GM23338 (cell line): ENCODE results near the gene USPL1. TPM values are rescaled to one million over a fixed set of nuclear protein-coding genes. Genes with fewer than 3 reads are reported as not detected.

ENCODE experiments used
- ATAC-seq: fragments of 200-7000 bp; cut with Tn5 transposase; 3 replicates; pipeline ENCODE4 v1.9.1; 2020
- DNase-seq: peaks from one replicate; pipeline ENCODE4 v3.0.0-alpha.2; 2015; ENCODE audit warnings: low spot score
- H2AFZ ChIP-seq: fragments of 200-600 bp; sonication (generic); 2 replicates; pipeline ENCODE4 v1.8.0; 2016; ENCODE audit warnings: antibody characterized with exemption, mild to moderate bottlenecking, moderate library complexity
- H3F3A ChIP-seq: fragments of 200-600 bp; sonication (generic); replicated peaks from 2 replicates; pipeline ENCODE4 v1.8.0; 2017; ENCODE audit warnings: antibody characterized with exemption, mixed run types, low read depth
- H3K27ac ChIP-seq: fragments of 200-600 bp; sonication (generic); 2 replicates; pipeline ENCODE4 v1.6.1; 2016; ENCODE audit warnings: low read depth
- H3K27me3 ChIP-seq: fragments of 200-600 bp; sonication (generic); 2 replicates; pipeline ENCODE4 v1.8.0; 2016; ENCODE audit warnings: mild to moderate bottlenecking, mixed run types, moderate library complexity; ENCODE audit not compliant: insufficient read depth
- H3K36me3 ChIP-seq: fragments of 200-600 bp; sonication (generic); 2 replicates; pipeline ENCODE4 v1.8.0; 2016; ENCODE audit warnings: mild to moderate bottlenecking; ENCODE audit not compliant: insufficient read depth
- H3K4me1 ChIP-seq: fragments of 200-600 bp; sonication (generic); 2 replicates; pipeline ENCODE4 v1.8.0; 2016; ENCODE audit warnings: mild to moderate bottlenecking, moderate library complexity; ENCODE audit not compliant: insufficient read depth
- H3K4me2 ChIP-seq: fragments of 200-600 bp; sonication (generic); 2 replicates; pipeline ENCODE4 v1.7.1; 2017; ENCODE audit warnings: mixed run types
- H3K4me3 ChIP-seq: fragments of 200-600 bp; sonication (generic); 2 replicates; pipeline ENCODE4 v1.6.1; 2016; ENCODE audit warnings: mixed run types
- H3K79me2 ChIP-seq: fragments of 200-600 bp; sonication (generic); replicated peaks from 2 replicates; pipeline ENCODE4 v1.8.0; 2017; ENCODE audit warnings: mild to moderate bottlenecking; ENCODE audit not compliant: insufficient read depth
- H3K9me2 ChIP-seq: fragments of 200-600 bp; sonication (generic); 2 replicates; pipeline ENCODE4 v1.8.0; 2017; ENCODE audit not compliant: insufficient read depth
- H4K20me1 ChIP-seq: fragments of 200-600 bp; sonication (generic); replicated peaks from 2 replicates; pipeline ENCODE4 v1.8.0; 2017; ENCODE audit warnings: mild to moderate bottlenecking; ENCODE audit not compliant: insufficient read depth
- H3K27ac Mint-ChIP-seq: 2 replicates; pipeline ENCODE4 v1.8.0; 2020; ENCODE audit warnings: inconsistent platforms, mild to moderate bottlenecking, moderate library complexity, mixed read lengths
- H3K27me3 Mint-ChIP-seq: 3 replicates; pipeline ENCODE4 v1.8.0; 2022; ENCODE audit warnings: low read depth, mild to moderate bottlenecking, moderate library complexity, mixed read lengths, inconsistent platforms; ENCODE audit not compliant: insufficient read depth, poor library complexity
- H3K36me3 Mint-ChIP-seq: 3 replicates; pipeline ENCODE4 v1.8.0; 2021; ENCODE audit warnings: low read depth, mild to moderate bottlenecking, inconsistent platforms, moderate library complexity, mixed read lengths
- H3K4me1 Mint-ChIP-seq: 3 replicates; pipeline ENCODE4 v1.8.0; 2020; ENCODE audit warnings: mild to moderate bottlenecking, inconsistent platforms, mixed read lengths
- H3K4me3 Mint-ChIP-seq: 3 replicates; pipeline ENCODE4 v1.8.0; 2021; ENCODE audit warnings: moderate library complexity, mild to moderate bottlenecking, inconsistent platforms, mixed read lengths
- H3K9me3 Mint-ChIP-seq: 3 replicates; pipeline ENCODE4 v1.8.0; 2020; ENCODE audit warnings: moderate library complexity, mild to moderate bottlenecking, inconsistent platforms, mixed read lengths
- CREB1 ChIP-seq: fragments of 250-450 bp; sonication (Bioruptor Pico); IDR thresholded peaks from 2 replicates; pipeline ENCODE4 v1.5.0; 2020; ENCODE audit warnings: low read depth, mild to moderate bottlenecking, moderate library complexity
- CTCF ChIP-seq, 2 experiments: fragments of 200-600 bp in 1 of 2; sonication (generic) in 1 of 2; conservative IDR thresholded peaks; 2 replicates each; pipeline versions ENCODE4 v1.5.1 to v1.6.1; 2016 to 2017; ENCODE audit warnings: antibody characterized with exemption in 2 of 2, low read depth in 2 of 2, mild to moderate bottlenecking in 2 of 2, moderate library complexity in 1 of 2
- NANOG ChIP-seq: IDR thresholded peaks from 2 replicates; pipeline ENCODE4 v1.6.1; 2016; ENCODE audit warnings: antibody characterized with exemption, borderline replicate concordance
- POLR2AphosphoS5 ChIP-seq: IDR thresholded peaks from 2 replicates; pipeline ENCODE4 v1.6.1; 2016; ENCODE audit warnings: antibody characterized with exemption, low read depth
- ZNF462 ChIP-seq: fragments of 250-450 bp; sonication (Bioruptor Pico); IDR thresholded peaks from 2 replicates; pipeline ENCODE4 v1.5.0; 2020; ENCODE audit warnings: mild to moderate bottlenecking, moderate library complexity
- polyA plus RNA-seq: library from polyadenylated mRNA; unstranded; fragments of >200 nt; fragmentation: Nextera tagmentation; extraction: Ambion mirVana; gene quantifications from 2 replicates; pipeline ENCODE4 v1.2.1, GENCODE V29; 2016
- total RNA-seq: library from RNA; depleted of rRNA; stranded (reverse); fragments of >200 nt; shearing (Covaris generic); gene quantifications from 2 replicates; pipeline ENCODE4 v1.2.3, GENCODE V29; 2014
- TF ChIP-seq, protein P1 (sequence below): IDR thresholded peaks from 2 replicates; pipeline ENCODE4 v1.6.1; 2016; ENCODE audit warnings: antibody characterized with exemption

Gene USPL1
- total and polyA plus RNA-seq, 2 experiments from 2014 or later: 12.4 to 24.1 TPM

- H3F3A ChIP-seq: no peaks in the 10 kb centered on the region
- H3K79me2 ChIP-seq: no peaks in the 10 kb centered on the region
- no peak overlapping the region for H3K27ac ChIP-seq
- H3K4me2 ChIP-seq: peak overlapping the region; percentile 74
- peak; percentile 95 for ATAC-seq
- no peak overlapping the region; the same call in 1 of the 2 replicates for H3K27ac Mint-ChIP-seq
- no peaks in the 10 kb centered on the region for H3K36me3 Mint-ChIP-seq
- peaks cover 11% of the 10 kb centered on the region for H3K27me3 ChIP-seq
- H3K4me1 ChIP-seq: 0 out of 2 replicates have a peak, but pooled peaks cover 4% of the 10 kb centered on the region
- peaks cover 17% of the 10 kb centered on the region for H3K27me3 Mint-ChIP-seq
- no peaks in the 10 kb centered on the region for H3K9me3 Mint-ChIP-seq
- H3K9me2 ChIP-seq: no peaks in the 10 kb centered on the region
- no peaks in the 10 kb centered on the region for H4K20me1 ChIP-seq
- H3K4me1 Mint-ChIP-seq: peaks cover 3% of the 10 kb centered on the region; the same call in 1 of the 3 replicates
- peak overlapping the region; percentile 57 for H3K4me3 ChIP-seq
- peak; percentile 21; the same call in 1 of the 2 replicates for TF ChIP-seq CREB1 (CRISPR knock-in tag)
- no peak for TF ChIP-seq POLR2AphosphoS5
- no peak for TF ChIP-seq NANOG
- TF ChIP-seq, protein P1, sequence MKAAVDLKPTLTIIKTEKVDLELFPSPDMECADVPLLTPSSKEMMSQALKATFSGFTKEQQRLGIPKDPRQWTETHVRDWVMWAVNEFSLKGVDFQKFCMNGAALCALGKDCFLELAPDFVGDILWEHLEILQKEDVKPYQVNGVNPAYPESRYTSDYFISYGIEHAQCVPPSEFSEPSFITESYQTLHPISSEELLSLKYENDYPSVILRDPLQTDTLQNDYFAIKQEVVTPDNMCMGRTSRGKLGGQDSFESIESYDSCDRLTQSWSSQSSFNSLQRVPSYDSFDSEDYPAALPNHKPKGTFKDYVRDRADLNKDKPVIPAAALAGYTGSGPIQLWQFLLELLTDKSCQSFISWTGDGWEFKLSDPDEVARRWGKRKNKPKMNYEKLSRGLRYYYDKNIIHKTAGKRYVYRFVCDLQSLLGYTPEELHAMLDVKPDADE: 0 out of 2 replicates have a peak, but pooled peaks have one; percentile 23
- TF ChIP-seq ZNF462: no peak
- peak; percentile 51 to 61 for TF ChIP-seq CTCF (conservative IDR thresholded peaks at IDR 0.05; ENCODE audit: low read depth in 2 of 2)
- peak overlapping the region; percentile 89 for H3K4me3 Mint-ChIP-seq
- peak overlapping the region; percentile 80 for H2AFZ ChIP-seq
- no peaks in the 10 kb centered on the region for H3K36me3 ChIP-seq
- DNase-seq: peak; percentile 85
Measured at GRCh38 chr13:30673669-30674521, 56.2 kb downstream of the USPL1 start.
